ENCODE data around the gene PLEKHG4B.

The PLEKHG4B gene

GRCh38 chr5:75331-76320 is 16.3 kb upstream of the PLEKHG4B start:
- no peak overlapping the region for H3K27ac ChIP-seq
- no peak for DNase-seq (ENCODE audit: low read depth, low spot score)

DNA sequence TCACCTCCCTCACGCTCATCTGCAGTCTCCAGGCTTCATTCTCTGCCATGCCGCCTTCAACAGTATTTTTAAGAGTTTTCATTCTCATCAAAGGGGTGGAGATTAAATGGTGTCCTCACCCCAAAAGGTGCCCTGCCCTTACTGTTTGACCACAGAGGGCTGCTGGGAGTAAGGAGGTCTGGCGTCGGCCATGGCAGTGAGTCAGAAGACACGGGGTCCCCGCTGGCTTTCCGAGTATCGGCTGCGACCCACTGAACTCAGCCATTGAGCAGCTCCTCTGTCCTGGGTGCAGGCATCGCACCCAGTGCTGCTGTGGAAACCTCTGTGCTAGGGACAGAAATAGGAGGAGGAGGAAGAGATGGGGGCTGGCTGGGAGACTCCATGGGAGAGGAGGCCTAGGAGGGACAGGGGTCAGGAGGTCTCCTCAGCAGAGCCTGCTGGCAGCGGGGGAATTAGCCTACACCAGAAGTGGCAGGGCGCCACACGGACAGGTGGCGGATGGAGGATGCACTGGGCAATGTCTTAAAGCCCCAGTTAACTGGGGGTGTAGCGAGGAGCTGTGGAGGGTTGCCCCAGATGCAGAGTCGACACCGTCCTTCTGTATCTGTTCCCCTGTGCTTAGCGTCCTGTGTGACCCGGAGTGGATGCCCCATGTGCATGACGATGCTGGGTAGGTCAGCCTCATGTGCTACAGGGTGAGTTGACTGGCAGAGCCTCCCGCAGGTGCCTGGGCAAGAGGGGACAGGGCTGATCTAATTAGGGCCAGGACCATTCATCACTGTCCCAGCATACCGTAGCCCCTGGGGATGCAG is 15.4 kb upstream of the PLEKHG4B start:
- DNase-seq (ENCODE audit: low read depth, low spot score), result no peak
- H3K27ac ChIP-seq, result no peak overlapping the region

DNA sequence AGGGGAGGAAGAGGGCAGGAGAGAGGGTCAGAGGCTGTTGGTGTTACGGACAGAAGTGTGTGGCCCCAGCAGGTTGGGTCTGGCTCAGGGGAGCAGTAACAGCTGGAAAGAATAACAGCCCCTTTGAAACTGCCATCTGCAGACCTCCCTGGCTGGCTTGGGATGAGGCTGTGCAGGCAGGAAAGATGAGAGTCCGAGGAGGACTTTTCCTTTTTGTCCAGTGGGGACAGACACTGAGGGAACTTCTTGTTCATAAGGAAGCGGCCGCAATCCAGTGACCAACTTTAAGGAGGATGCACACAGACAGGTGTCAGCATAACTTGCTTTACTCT is 14.8 kb upstream of the PLEKHG4B start:
- no peak for DNase-seq (ENCODE audit: low read depth, low spot score)
- H3K27ac ChIP-seq, result no peak overlapping the region

DNA sequence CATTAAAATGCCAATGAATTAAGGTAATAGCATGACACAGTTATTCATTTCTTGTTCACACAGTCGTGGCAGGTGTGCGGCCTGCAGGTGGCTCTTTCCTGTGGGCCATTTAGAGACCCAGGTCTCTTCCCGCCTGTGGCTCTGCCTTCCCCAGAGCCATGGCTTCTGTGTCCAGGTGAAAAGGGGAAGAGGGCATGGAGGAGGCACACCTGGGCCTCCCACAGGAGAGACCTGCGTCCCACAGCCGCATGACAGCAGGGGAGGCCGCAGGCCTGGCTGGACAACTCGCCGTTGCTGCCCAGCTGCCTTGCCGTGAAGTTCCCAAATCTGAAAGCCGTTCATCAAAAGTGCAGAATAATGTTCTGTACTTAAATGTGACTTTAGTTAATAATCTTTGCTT is 14.4 kb upstream of the PLEKHG4B start:
- H3K27ac ChIP-seq, result no peak overlapping the region
- no peak for DNase-seq (ENCODE audit: low read depth, low spot score)

GRCh38 chr5:77957-78804 is 13.8 kb upstream of the PLEKHG4B start:
- no peak for DNase-seq (ENCODE audit: low read depth, low spot score)
- H3K27ac ChIP-seq, result no peak overlapping the region

DNA sequence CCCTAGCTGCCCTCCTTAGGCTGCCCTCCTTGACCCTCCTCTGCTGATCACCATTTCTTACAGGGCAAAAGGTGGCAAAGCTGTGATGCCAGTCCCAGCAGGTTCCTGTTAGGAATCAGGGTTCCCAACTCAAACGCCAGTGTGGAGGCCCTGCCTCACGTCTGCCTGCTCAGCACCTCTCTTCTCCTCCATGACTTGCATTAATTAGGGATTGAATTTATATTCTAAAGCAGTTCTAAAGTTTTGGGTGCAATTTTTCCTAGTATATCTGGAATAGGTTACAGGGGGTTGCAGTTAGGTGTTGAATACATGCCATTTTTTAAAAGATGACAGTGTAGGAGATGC is 13.2 kb upstream of the PLEKHG4B start:
- no peak for DNase-seq (ENCODE audit: low read depth, low spot score)
- no peak overlapping the region for H3K27ac ChIP-seq

DNA sequence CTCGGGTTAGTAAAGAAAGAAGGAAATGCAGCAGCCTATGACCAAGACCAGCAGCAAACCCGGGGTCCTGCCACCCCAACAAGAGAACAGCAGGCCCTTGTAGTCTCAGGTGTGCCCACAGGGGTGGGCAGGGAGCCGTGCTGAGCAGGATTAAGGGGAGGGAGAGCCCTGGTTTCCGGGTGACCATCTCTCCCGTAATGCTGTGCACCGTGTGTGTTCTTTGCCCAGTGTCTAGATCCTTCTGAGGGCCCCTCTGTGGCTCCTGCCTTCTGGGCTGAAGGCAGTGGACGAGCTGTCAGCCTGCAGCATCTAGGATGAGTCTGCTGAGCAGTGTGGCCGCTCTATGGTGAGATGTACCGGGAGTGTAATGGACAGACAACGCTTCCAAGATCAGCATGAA is 12.7 kb upstream of the PLEKHG4B start:
- DNase-seq (ENCODE audit: low read depth, low spot score), result no peak
- no peak overlapping the region for H3K27ac ChIP-seq

GRCh38 chr5:79821-80220 is 12.1 kb upstream of the PLEKHG4B start:
- DNase-seq (ENCODE audit: low read depth, low spot score), result no peak
- no peak overlapping the region for H3K27ac ChIP-seq

GRCh38 chr5:81391-82021 is 10.5 kb upstream of the PLEKHG4B start:
- no peak overlapping the region for H3K27ac ChIP-seq
- no peak for DNase-seq (ENCODE audit: low read depth, low spot score)

DNA sequence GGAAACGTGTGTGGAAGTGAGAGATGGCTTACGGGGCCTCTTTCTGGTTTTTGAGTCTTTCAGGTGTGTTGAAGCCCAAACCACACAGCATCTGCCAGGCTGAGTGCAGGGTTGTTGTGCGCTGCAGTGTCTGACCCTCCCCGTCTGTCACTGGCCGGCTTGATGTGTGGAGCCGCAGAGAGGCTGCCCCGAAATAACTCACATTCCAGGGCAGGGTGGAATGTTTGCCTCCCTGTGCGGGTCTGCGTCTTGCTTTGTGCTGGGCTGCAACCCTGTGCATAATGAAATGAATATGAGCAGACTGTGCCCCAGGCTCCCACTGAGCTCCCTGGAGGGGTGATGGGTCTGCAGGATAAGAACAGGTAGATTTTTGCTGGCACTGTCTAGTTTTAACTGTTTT is 9.9 kb upstream of the PLEKHG4B start:
- no peak for DNase-seq (ENCODE audit: low read depth, low spot score)
- H3K27ac ChIP-seq, result no peak overlapping the region

GRCh38 chr5:82570-82969 is 9.4 kb upstream of the PLEKHG4B start:
- DNase-seq (ENCODE audit: low read depth, low spot score), result no peak
- H3K27ac ChIP-seq, result no peak overlapping the region

DNA sequence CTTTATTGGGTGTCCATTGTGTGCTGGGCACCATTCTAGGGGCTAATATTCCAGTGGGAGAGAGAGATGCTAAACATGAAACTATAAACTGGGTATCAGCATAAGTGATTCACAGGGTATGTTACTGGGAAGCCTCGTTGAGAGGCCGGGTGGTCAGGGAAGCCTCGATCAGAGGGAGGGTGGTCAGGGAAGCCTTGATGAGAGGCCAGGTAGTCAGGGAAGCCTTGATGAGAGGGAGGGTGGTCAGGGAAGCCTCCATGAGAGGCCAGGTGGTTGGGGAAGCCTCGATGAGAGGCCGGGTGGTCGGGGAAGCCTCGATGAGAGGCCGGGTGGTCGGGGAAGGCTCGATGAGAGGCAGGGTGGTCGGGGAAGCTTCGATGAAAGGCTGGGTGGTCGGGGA is 8.9 kb upstream of the PLEKHG4B start:
- DNase-seq (ENCODE audit: low read depth, low spot score), result no peak
- H3K27ac ChIP-seq, result no peak overlapping the region

GRCh38 chr5:85334-85995 is 6.5 kb upstream of the PLEKHG4B start:
- no peak for DNase-seq (ENCODE audit: low read depth, low spot score)
- H3K27ac ChIP-seq, result no peak overlapping the region

- H3K27ac ChIP-seq, result no peak overlapping the region
- DNase-seq (ENCODE audit: low read depth, low spot score), result no peak
Observed at GRCh38 chr5:89337-90286, 2.4 kb upstream of the PLEKHG4B start.

DNA sequence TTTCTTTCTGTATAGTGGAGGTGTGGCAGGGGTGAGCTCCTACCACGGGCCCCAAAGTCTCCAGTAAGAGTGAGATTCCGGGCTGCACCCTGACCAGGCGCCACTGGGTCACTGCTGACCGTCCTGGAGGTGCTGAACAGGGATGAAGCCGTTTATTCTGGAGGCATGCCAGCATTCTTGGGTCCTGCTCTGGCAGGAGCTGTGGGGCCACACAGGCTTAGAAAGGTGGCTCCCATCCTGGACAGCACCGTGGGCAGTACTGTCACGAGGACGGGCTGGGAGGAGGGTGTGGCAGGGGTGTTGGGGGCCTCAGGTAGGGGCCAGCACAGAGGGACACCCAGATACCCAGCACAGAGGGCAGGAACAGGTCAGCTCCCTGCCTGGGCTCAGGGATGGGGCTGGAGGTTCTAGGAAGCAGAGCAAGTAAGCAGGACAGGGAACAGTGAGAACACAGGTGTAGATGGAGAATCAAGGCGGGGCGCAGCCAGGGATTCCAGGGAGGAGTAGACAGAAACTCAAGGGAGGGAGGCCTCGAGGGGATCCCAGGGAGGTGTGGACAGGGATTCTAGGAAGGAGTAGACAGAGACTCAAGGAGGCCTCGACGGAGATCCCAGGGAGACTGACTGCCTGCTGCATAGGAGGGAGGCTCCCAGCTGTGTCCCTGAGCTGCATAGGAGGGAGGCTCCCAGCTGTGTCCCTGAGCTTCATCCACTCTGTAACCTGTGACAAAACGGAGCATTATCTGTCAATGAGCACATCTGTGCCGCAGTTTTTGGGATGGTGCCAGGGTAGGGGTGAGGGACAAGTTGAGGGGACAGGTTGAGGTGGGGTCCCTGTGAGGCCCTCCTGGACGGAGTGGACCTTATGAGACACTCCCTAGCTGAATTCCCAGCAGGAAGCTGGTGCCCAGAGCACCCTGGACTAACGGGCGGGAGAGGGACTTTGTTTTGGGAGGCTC is 1.1 kb upstream of the PLEKHG4B start:
- no peak overlapping the region for H3K27ac ChIP-seq
- no peak for DNase-seq (ENCODE audit: low read depth, low spot score)

GRCh38 chr5:92401-93220 is 643 bp downstream of the PLEKHG4B start:
- no peak overlapping the region for H3K27ac ChIP-seq
- DNase-seq (ENCODE audit: low read depth, low spot score), result no peak

Measured in epithelial cell of prostate (primary cell).